Measurements from ENCODE around the gene BICD1. TPM values are rescaled to one million over a fixed set of nuclear protein-coding genes. Genes with fewer than 3 reads are reported as not detected.

BICD1 gene
- total RNA-seq, 1 donor from 2014 or later = 12.8 TPM

DNA sequence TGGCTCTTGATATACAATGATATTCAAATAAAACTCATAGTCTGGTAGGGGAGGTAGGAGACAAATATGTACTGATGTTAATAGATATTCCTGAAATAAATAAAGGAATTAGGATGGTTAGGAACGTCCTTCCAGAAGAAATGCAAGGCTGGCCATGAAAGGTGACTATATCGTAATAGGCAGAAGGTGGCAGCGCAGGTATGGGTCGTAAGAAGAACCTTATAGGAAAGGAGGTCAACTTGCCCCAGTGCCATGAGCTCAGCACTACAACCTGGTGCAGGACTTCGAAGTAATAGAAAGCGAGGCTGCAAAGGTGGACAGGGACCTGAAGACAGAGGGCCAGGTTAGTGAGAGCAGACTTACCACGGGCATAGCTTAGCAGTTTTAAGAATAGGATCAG is 237.4 kb downstream of the BICD1 start:
- DNase-seq = no peak

DNA sequence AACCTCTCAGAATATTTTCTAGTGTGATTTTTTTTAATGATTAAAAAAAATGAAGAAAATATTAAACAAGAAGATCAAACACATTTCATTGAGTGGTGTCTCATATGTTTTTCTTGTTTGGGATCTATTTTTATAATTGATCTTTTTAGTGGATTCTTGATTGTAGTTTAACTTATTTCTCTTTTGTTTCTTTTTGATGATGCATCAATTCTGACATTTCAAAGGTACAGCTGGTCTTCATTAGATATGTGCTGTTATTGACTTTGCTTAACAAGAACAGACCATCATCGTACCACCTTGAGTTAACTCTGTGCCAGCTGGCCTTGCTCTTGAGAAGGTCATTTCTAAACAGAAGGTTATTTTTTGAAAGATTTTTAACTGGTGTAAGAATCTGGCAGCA is 246.9 kb downstream of the BICD1 start:
- no peak for DNase-seq

DNA sequence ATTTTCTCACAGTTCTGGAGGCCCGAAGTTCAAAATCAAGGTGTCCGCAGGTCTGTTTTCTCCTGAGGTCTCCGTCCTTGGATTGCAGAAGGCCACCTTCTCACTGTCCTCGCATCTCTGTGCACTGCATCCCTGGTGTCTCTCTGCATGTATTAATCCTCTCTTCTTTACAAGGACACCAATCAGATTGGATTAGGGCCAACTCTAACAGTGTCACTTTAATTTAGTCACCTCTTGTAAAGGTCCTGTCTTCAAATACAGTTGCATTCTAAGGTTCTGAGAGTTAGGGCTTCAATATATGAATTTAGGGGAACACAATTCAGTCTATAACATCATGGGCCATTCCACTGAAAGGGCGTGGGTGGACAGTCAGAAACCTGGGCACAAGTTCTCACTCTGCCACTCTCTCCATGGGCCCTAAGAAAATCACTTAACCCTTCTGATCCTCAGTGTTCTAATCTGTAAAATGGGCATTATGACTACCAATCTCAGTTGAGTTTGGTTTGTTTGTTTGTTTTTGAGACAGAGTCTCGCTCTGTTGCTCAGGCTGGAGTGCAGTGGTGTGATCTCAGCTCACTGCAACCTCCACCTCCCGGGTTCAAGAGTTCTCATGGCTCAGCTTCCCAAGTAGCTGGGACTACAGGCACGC is 251.1 kb downstream of the BICD1 start:
- DNase-seq = no peak

DNA sequence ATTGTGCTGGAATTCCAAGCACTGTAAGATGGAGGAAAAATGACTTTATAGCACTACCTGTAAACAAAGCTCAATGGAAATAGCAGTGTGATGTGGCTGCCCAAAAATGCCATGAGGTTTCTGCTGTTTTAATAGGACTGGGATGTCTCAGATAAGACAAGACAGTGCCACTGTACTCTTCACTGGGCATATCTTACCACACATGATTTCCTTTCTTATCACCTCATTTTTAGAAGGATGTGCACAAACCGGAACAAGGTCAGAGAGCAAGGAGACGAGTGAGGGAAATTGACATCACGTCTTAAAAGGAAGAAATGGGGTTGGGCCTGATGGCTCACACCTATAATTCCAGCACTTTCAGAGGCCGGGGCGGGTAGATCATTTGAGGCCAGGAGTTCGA is 254.3 kb downstream of the BICD1 start:
- DNase-seq = no peak

DNA sequence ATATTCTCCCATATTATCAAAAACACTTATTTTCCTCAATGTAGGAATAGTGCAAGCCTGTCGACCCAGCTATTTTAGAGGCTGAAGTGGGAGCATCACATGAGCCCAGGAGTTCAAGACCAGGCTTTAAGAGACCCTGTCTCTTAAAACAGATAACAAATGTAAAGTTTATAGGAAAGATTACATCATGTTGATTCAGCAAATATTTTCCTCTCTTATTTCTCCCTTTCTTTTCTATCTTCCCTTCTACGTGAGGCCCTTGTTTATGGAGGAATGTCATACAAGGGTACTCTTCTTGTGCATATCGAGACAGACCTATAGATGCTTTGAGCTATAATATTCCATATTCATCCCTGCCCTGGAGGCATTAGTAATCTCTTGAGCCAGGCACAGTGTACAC is 256.2 kb downstream of the BICD1 start:
- DNase-seq = no peak

DNA sequence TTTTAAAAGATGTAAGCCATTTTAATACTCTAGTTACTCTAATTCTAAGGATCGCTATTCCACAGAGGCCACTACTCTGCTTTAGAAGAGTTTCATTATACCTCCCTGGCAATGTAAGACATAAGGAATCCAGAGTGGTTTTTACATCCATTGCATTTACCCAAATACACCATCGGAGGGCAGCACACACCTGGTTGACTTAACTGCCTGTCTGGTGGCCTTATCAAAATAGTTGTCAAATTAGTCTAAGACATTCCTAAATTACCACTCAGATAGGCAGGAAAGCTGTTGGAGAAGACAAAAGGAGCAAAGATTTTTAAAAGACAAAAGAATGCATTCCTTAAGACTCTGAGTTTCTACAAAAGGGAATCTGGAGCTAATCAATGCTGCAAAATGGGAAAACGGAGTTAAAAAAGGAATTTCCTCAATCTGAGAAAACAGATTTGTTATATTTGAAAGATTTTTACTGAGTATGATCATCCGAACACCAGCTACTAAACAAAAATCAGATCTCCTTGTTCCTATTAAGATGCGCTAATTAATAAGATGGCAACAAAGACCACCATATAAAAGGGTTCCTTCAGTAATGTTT is 258.9 kb downstream of the BICD1 start:
- DNase-seq = peak; percentile 48

DNA sequence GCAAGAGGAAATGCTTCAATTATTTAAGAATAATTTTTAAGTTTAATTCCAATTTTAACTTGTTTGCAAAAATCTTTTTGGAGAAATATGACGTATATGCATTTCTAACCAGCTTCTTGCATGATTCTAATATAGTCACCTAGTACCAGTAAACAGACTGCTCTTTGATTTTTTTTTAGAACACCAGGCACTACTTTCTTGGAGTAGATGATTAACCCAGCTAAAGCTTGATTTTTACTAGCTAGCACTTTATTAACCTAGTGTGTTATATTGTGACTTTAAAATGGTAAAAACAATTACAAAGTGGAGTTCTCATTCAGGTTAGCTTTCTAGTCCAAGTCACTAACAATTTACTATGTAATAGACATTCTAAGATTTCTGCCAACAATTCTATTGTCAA is 260.1 kb downstream of the BICD1 start:
- no peak for DNase-seq

DNA sequence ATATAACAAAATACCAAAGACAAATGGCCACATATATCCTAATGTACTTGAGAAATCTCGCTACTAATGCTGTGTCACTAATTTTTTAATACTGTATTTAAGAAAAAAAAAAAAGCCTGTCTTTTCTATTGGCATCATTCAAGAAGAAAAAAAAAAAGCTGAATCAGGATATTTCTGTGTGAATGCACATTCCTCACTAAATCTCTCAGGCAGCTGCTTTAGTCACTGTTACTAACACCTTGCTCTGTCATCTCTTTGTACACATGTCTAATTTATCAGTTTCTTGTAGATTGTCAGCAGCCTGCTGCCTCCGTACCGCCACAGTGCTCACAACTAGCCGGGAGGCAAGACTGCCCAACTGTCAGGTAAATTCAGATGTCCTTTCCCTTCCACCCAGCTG is 260.7 kb downstream of the BICD1 start:
- DNase-seq = no peak

DNA sequence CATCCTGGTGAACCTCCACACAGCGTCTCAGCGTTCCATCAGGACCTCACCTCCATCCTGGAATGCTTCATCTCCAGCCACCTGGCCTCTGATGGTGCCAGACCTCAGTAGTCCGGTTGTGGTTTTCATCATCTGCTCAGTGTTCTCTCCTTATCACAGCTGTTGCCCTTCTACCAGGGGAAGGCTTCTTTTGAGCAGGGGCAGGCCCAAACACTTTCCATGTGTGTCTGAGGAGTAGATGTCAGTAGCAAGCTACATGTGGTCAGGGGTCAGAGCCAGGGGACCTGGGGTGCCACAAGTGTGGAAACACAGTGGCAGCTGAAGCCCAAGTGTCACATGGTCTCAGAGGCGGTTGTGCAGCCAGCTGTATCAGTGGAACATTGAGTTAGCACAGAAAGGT is 262.6 kb downstream of the BICD1 start:
- no peak for DNase-seq

DNA sequence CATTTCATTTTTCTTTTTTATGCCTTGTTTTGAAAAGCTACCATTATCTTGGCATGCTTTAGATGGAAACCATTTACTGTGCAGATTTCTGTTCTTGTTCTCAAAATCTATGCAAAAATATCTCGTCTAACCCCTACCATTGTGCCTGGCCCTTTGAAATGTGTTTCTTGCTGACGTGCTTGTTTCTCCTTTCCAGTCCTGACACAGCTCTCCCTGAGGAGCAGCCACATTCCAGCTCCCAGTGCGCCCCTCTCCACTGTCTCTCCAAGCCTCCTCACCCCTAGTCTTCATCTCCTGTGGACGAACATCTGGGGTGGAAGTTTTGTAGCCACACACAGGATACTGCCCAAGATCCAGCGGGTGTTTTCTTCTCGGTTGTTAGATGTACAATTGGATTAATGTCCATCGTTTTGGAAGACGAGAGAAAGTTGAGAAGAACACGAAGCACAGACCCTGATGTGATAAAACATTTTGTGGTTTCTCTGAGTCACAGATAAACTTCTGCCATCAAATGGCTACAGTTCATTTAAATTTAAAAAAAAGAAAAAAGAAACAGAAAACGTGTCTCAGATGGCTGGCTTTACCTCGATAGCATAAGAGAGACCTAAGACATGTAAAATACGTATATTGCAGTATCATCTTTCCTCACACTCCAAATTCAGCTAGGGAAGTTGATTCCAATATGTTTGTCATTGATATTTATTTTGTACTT is 270.9 kb downstream of the BICD1 start:
- no peak for DNase-seq

DNA sequence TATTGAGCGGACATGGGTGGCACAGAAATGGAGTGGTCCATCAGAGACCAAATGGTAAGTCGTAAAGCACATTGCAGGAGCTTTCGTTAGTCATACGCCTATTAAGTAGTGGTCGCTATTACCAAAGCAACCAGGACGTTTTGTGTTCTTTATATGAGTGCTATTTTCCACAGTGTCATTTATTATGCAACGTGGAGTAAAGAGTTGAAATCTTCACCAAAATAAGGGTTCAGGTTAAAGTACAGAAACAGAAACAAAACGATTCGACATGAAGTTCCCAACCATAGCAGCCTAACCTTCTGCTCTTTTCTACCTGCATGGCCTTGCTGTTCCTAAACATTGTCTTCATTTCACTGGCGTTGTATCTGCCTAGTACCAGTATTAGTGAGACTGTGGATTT is 272.6 kb downstream of the BICD1 start:
- DNase-seq = no peak

DNA sequence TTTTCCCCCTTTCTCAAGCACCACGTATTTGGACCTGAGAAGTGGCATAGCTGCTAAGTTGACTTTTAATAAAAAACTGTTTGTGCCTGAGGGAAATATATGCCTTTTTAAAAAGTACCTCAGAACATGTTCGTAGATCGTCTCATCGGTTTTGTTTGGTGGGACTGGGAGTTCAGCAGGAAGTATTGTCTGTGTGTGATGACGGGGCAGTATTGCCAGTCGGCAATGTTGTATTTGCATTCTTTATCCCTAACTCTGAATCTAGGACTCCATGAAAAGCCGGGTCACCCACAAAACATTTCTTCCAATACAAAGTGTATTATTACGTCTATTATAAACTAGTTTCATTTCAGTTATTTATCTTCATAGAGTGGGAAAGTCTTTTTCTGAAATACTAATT is 273.0 kb downstream of the BICD1 start:
- DNase-seq = no peak

DNA sequence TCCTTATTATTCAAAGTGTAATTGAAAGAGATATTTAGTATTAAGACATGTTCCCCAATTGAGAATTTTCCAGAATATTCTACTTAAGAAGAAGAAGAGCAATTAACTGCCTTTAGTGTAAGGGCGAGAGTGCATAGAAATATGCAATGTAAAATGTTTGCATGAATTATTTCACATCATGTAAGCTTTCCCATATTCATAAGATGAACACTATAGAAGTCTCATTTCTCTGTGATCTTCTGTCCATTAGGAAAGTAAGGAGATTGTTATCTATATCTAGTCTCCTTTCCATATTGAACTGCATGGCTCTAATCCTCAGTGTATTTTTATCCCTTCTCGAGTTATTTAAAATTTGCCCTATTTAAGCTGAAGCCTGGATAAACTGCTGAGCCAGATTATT is 275.6 kb downstream of the BICD1 start:
- no peak for DNase-seq

DNA sequence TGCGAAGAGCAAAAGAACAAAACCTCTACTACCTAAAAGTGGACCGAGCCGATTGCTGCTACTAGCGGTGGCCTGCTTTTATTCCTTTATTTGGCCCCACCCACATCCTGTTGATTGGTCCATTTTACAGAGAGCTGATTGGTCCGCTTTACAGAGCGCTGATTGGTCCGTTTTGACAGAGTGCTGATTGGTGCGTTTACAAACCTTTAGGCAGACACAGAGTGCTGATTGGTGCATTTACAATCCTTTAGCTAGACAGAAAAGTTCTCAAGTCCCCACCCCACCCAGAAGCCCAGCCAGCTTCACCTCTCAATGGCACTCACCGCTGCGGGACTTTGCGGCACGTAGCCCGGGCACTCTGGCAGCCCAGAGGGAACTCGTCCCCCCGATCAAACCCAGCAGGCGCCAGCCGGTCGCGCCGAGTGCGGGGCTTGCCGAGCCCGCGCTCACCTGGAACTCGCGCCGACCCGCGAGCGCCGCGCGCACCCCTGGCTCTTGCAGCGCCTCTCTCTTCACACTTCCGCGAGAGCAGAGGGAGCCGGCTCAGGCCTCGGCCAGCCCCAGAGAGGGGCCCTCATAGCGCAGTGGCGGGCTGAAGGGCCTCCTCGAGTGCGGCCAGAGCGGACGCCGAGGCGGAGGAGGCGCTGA is 284.0 kb downstream of the BICD1 start:
- DNase-seq = no peak

DNA sequence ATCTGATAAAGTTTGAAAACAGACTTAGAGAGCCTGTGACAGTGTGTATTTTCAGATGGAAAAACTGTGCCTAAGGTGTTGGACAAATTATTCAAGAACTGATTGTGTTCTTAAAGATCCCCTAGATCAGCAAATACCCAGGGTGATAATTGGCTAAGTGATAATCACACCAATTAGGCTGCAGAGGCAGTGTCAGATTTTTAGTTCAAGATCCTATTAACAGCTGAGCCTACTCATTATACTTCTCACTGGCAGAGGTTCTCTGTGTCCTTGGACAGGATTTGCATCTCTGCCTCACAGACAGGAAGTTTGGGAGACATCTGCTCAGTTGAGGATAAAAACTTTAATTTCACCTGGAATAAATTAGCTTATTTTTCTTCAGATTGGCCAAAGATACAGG is 288.4 kb downstream of the BICD1 start:
- DNase-seq = no peak

DNA sequence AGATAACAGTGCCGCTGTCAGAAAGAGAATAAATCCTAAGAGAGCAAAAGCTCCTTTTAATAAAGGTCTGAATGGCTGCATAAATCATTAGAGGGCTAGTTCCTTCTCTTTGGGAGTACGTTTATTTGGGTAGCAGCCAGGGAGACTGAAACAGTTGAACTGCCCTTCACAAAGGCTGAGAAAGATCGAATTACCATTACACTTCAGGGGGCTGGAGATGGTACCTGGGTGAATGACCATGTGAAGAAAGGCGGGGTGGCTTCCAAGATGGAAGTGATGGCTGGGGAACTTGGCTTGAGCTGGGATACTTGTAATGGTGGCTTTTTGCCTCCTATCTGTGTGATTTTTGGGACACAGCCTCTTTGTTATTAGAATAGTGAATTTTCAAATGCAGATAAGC is 291.0 kb downstream of the BICD1 start:
- DNase-seq = no peak

DNA sequence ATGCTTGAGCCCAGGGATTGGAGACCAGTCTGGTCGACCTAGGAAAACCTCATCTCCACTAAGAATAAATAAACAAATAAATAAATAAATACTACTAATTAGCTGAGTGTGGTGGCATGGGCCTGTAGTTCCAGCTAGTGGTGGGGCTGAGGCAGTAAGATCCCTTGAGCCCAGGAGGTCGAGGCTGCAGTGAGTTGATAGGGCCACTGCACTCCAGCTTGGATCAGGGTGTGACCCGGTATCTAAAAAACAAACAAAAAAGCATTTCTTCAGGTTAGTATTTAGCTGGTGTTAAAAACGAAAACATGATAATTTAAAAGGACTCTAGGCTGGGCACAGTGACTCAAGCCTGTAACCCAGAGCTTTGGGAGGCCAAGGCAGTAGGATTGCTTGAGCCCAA is 291.5 kb downstream of the BICD1 start:
- DNase-seq = no peak

DNA sequence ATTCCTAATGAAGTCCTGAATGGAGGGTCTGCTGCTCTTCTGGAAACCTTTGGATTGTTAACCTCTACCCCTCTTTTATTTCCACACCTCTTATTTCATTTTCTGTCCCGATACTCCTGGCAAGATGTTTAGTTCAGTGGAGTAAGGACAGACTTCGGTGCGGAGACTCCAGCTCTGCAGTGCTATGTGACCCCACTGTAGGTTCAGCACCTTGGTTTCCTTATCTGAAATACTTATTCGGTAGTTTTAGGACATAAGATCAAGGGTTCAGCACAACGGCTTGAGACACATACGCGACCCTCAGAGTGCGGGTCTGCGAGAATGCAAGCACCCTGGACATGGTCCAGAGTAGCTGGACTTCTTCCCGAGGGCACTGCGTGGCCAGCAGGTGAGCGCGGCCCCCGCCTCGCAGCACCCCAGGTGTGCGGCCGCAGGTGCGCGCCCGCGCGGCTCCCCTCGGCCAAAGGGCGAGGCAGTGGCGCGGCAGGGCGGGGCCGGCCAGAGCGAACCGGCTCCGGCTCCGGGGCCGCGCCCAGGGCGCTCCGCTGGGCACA is 292.2 kb downstream of the BICD1 start:
- DNase-seq = no peak

DNA sequence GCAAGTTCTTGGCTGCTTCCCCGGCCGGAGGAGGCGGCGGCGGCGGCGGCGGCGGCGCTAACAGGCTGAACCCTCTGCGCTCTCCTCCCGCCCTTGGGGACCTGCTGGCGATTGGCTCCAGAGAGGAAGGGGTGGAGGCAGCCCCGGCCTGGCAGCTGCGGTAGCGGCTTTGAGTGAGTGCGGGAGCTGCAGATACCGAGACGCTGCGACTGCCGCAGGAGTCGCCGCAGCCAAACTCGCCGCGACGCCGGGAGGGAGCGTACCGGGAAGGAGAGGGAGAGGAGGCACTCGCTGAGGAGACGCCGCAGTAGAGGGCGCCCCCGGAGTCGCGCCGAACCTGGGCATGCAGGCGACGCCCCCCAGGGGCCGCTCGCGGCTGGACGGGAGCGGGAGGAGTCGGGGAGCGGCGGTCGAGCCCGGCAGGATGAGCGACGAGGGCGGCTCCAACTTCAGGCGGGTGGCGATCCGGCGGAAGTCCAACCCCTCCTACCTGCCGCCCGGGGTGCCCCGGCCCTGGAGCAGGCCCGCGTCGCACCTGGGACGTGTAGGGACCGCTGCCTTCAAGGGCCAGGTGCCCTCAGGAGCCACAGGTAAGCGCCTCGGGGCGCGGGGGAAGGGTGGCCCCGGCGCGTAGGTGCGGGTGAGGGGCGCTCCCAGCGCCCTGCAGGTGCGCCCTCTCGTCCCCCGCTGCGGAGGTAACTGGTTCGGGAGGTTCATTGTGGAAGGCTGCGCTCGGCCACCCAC is 292.9 kb downstream of the BICD1 start, which contains the start of gene FGD4:
Gene FGD4, plus strand, starts transcription at position 189 of the 744 bp plus-strand sequence.
- DNase-seq = peak; percentile 1

DNA sequence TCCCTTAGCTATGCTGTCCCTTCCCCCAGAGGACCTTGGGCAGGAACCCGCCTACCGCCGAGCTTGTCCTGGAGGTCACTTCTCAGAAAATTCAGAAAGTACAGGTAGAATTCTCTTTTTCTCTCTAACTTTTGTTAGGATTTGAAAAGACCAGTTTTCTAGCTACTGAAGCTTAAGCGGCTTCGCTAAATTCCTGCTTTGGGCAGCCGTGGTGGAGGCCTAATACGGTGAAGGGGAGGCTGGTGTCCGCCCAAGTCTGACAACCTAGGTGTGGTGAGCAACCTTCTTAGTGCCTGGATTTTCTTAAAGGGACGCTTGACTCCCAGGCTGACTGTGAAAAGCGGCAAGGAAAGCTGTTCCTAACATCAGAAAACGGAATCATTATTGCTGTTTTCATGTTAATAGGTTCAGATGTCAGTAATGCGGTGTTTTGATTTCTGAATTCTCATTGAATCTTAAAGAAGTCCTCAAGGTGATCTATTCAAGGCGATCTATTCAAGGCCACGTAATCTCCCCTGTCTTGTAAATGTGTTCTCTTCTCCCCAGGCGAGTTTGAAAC is 293.5 kb downstream of the BICD1 start:
- no peak for DNase-seq

DNA sequence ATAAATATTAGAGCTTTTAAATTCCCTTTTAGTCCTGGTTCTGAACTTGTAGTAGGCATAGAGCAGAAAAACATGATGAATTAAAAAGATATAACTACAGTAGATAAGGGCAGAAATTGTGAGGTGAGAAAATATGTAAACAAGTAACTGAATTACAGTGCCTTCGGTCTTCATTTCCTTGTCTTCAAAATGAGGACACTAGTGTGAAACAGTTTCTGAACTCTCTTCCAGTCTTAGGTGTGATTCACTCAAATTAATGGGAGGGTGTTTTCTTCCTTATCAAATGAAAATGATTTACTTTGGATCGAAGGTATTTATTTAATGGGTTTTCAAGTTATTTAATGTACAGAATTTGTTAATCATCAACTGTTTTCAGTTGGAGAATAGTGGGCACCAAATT is 294.2 kb downstream of the BICD1 start:
- no peak for DNase-seq

DNA sequence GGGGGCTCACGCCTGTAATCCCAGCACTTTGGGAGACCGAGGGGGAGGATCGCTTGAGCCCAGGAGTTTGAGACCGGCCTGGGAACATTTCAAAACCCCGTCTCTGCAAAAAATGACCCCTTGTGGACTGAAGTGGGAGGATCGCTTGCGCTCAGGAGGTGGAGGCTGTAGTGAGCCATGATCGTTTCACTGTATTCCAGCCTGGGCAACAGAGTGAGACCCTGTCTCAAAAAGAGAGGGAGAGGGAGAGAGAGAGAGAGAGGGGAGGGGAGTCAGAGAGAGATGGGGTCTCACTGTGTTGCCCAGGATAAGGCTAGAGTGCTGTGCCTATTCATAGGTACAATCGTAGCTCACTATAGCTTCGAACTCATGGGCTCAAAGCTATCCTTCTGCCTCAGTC is 295.5 kb downstream of the BICD1 start:
- no peak for DNase-seq

Measured in skin of body (tissue), 2 donors.